NCI-H146 (cell line): ENCODE results near the gene KDM3A.
A peak's percentile ranks its signal among the peaks of the same experiment; 100 is the strongest.
"Not testable (repeated sequence)": the region's sequence is repeated elsewhere in the genome, so short reads cannot be mapped to it uniquely, and the experiment has no call there.

Experiments
- DNase-seq: peaks from one replicate; lab custom pipeline; 2025; lab: John Stamatoyannopoulos, UW

Gene KDM3A

GRCh38 chr2:86476918-86477317, 35.7 kb downstream of the KDM3A start:
- no peak for DNase-seq

DNA sequence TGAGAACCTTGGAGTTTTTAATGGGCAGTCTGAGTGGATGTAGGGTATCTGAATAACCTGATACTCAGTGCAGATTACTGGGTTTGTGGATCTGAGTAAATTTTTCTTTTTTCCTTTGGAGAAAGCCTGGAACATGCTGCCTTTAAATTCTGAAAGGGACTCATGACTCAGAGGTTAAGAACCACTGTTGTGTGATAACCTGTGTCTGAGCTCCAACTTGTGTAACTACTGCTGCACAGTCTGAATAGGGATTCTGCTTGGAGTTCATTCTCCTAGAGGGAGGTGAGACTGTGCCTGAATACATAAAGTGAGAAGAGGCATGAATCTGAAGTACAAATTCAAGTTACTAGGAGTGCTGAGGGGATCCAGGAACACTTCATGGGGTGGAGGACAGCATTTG, 36.2 kb downstream of the KDM3A start:
- no peak for DNase-seq

GRCh38 chr2:86480105-86480504, 38.9 kb downstream of the KDM3A start:
- no peak for DNase-seq

- DNase-seq, result no peak
Measured at GRCh38 chr2:86482034-86482433, 40.9 kb downstream of the KDM3A start.

DNA sequence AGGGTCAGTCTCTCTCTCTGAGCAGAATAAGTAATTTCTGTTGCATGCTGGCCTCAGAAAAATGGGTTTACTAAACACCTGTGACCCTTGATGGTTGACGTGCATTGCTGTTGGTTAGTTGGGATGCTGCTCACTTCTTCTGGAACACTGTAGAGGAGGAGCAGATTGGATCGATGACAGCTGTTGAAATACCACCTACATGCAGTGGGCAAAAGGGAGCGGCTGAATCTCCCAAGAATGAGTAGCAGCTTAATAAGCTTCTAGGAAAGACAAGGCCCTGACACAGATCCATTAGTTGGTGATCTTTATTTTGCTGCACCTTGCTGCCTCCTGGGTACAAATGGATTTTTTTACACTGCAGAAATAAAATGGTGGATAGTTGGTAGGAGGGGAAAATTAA, 43.2 kb downstream of the KDM3A start:
- no peak for DNase-seq

DNA sequence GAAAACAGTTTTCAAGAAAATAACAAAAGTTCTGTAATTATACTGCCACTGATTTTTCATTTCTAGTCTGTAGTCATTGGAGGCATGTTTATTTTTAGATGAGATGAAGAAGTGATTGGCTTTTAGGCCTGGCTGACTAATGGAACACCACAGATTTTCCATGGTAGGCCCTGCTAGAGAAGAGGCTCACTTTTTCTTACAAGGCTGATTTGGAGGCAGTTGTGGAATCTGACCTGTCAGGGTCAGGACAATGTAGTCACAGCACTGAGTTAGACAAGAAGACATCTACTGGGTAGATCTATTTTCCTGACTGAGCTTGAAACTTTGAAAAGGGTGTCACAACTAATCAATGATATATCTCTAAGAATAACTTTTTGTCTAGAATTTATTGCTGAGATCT, 43.9 kb downstream of the KDM3A start:
- DNase-seq, result no peak

DNA sequence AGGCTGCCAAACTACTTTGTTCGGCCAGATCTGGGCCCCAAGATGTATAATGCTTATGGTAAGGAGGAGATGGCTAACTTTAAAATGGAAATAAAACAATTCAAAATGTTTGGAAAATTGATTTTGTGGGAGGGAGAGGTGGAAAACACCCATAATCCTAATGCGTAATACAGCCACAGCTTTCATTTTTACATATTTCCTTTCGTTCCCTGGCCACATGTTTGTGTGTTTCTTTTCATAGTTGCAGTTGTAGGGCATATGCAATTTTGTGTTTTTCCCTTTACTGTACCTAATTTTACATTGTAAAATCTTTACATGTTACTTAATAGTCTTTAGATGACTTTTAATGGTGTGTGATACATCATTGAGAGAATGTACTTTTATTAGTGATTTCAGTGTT, 44.6 kb downstream of the KDM3A start:
- DNase-seq, result no peak

GRCh38 chr2:86487062-86487461, 45.9 kb downstream of the KDM3A start:
- DNase-seq, result no peak

GRCh38 chr2:86488561-86489250, 47.5 kb downstream of the KDM3A start:
- DNase-seq, result no peak

GRCh38 chr2:86489542-86489941, 48.4 kb downstream of the KDM3A start:
- DNase-seq, result no peak

GRCh38 chr2:86490245-86490644, 49.1 kb downstream of the KDM3A start:
- no peak for DNase-seq

- DNase-seq, result no peak
Measured at GRCh38 chr2:86491088-86491487, 49.9 kb downstream of the KDM3A start.

DNA sequence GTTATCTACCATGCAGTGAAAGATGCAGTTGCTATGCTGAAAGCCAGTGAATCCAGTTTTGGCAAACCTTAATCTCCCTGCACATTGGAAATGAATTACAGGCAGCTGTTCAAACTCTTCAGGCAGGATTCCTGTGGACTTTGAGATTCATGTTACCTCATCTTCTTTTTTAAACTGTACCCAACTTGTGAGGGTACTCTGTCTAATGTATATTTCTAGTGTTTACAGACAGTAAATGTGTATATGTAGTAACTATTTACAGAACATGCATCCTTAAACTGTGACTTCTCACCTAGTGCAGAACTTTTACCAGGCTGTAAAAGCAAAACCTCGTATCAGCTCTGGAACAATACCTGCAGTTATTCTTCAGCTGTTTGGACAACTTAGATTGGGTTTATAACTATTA, 50.9 kb downstream of the KDM3A start:
- DNase-seq, result peak; percentile 8

GRCh38 chr2:86496391-86496790, 55.2 kb downstream of the KDM3A start:
- DNase-seq, result not testable (repeated sequence)

DNA sequence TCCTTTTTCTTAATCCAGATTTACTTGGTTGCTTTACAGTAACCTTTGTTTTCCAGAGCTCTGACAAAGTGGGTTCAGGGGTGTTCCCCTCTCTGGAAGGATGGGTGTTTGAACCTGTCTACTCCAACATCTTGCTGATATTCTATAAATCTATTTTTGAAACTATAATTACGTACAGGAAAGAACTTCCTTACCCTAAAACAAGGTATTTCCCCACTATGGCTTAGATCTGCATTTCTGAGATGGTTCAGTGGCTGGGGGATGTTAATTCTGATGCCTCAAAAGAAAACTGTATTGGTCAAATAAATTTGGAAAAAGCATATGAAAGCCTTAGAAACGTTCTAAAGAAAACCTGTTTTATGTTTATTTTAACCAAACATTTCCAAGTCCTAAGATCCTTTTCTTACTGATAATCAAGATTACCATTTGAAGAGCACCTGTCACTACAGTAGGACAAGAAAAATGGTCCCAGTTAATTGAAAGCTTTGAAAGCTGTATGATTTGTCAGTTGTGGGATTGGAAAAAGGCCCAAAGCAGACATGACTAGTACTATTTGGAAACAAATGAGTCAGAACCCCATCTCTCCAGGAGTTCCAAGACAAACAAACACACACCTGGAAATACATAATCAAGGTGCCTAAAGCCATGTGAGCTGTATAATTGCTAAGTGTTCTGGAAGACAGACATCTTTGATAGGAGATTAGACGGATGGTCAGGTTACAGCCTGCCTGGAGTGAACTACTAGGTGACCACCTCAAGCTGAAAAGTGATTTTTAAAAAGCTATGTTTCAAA, 57.5 kb downstream of the KDM3A start:
- no peak for DNase-seq

- no peak for DNase-seq
Measured at GRCh38 chr2:86499326-86499725, 58.2 kb downstream of the KDM3A start.

DNA sequence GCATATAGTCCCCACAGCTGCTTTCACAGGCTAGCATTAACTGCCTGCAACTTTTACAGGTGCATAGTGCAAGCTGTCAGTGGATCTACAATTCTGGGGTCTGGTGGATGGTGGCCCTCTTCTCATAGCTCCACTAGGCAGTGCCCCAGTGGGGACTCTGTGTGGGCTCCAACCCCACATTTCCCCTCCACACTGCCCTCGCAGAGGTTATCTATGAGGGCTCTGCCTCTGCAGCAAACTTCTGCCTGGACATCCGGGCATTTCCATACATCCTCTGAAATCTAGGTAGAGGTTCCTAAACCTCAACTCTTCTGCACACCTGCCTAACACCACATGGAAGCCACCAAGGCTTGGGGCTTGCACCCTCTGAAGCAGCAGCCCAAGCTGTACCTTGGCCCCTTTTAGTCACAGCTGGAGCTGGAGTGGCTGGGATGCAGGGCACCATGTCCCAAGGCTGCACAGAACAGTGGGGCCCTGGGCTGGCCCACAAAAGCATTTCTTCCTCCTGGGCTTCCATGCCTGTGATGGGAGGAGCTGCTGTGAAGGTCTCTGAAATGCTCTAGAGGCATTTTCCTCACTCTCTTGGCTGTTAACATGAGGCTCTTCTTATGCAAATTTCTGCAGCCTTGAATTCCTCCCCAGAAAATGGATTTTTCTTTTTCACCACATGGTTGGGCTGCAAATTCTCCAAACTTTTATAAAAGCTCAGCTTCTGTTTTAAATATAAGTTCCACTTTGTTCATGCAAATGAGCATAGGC, 59.3 kb downstream of the KDM3A start:
- DNase-seq, result no peak

DNA sequence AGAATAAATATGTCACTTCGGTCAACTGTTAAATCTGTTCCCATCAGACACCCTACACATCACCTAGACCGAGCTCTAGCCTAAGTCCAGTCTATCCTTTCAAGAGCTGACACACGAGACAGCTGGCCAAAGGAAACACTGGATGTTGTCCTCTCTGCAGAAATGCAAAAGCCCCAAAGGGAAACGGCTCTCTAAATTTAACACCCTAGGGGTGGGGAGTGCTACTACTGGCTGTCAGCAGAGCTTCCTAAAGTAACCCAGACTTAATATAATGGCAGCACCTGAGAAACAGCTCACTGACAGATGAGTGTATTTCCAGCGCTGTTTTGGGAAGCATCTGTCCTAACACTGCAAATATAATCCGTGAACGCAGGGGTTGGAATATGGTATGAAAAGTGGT, 66.4 kb downstream of the KDM3A start:
- no peak for DNase-seq

DNA sequence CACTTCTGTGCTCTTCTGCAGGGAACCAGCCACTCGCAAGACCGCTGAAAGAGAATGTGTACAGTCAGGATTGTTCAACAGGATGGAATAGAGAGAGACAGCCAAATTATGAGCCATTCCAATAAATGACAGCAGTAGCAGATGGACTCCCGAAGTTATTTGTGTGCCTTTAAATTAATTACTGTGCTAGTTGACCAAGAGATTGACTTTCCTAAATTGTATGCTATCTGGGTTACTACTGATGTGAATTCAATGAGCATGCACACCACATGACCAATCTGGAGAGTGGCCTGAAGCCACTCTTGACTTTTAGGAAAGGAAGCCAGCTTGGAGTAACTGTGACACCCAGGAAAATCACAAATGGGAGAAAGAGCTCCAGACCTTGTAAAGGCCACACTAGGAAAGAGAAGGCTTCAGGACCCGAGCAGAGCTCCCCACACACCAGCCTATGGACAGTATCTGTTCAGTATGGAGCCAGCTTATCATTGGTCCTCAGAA, 69.3 kb downstream of the KDM3A start:
- no peak for DNase-seq

DNA sequence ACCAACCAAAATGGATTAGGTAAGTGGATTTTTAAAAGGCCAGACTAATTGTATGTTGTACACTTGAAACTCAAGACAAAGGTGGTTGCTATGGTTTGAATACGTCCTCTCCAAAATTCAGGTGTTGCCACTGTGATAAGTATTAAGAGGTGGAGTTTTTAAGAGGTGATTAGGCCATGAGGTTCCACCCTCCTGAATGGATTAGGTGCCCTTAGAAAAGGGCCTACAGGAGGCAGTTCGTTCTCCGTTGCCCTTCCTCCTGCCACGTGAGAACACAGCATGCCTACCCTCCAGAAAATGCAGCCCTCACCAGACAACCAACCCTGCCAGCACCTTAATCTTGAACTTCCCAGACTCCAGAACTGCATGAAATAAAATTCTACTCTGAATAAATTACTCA, 70.9 kb downstream of the KDM3A start:
- no peak for DNase-seq

DNA sequence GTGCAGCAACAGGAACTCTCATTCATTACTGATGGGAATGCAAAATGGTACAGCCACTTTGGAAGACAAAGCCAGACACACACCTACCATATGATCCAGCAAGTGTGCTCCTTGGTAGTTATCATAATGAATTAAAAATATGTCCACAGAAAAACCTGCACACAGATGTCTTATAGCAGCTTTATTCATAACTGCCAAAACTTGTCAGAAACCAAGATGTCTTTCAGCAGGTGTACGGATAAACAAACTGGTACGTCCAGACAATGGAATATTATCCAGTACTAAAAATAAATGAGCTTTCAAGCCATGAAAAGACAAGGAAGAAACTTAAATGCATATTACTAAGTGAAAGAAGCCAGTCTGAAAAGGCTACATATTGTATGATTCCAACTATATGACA, 71.7 kb downstream of the KDM3A start:
- DNase-seq, result no peak

DNA sequence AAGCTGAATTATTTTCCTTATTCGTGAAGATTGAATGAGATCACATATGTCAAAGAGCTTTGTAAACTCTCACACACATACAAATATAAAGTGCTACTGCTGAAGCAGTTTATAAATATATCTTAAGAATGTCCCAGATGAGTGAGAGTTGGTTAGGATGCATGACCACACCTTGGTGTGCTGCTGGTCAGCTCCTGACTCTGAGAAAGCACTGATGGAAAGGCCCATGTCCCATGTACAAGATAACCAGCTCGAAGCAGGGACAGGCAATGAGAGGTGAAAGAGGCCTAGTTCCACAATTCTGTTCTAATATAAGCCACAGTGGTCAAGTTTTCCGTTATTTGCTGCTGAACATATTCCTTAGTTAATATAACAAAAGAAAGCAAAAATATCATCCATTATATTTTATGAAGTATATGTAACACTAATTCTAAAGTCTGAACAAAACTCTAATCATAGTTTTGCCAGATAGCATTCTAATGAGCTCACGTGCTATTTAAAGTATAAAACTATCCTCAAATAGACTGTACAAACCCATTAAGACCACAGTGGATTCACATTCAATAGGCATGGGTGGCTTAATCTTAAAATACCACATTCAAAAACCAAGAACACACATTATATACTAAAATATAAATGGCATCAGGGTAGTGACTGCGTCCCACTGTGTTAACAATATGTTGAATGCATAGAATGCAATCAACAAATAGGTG, 72.9 kb downstream of the KDM3A start:
- no peak for DNase-seq
